ENCODE results near the gene DLL4.
"Not testable (repeated sequence)": the region's sequence is repeated elsewhere in the genome, so short reads cannot be mapped to it uniquely, and the experiment has no call there.

Gene DLL4

GRCh38 chr15:40958146-40958545 lies 29.0 kb downstream of the DLL4 start:
- no peak for DNase-seq (ENCODE audit: low read depth in 2 of 2, low spot score in 1 of 2)

GRCh38 chr15:40958723-40959122 lies 29.6 kb downstream of the DLL4 start:
- DNase-seq (ENCODE audit: low read depth in 2 of 2, low spot score in 1 of 2) = no peak

GRCh38 chr15:40959331-40960141 lies 30.4 kb downstream of the DLL4 start:
- DNase-seq (ENCODE audit: low read depth in 2 of 2, low spot score in 1 of 2) = no peak

- DNase-seq (ENCODE audit: low read depth in 2 of 2, low spot score in 1 of 2) = no peak
Observed at GRCh38 chr15:40960151-40960885, 31.2 kb downstream of the DLL4 start.

- no peak for DNase-seq (ENCODE audit: low read depth in 2 of 2, low spot score in 1 of 2)
Observed at GRCh38 chr15:40960925-40961324, 31.8 kb downstream of the DLL4 start.

GRCh38 chr15:40961740-40962139 lies 32.6 kb downstream of the DLL4 start:
- not testable (repeated sequence) for DNase-seq (ENCODE audit: low read depth in 2 of 2, low spot score in 1 of 2)

- not testable (repeated sequence) for DNase-seq (ENCODE audit: low read depth in 2 of 2, low spot score in 1 of 2)
Observed at GRCh38 chr15:40962317-40962716, 33.2 kb downstream of the DLL4 start.

- DNase-seq (ENCODE audit: low read depth in 2 of 2, low spot score in 1 of 2) = no peak
Observed at GRCh38 chr15:40963201-40963600, 34.1 kb downstream of the DLL4 start.

GRCh38 chr15:40964006-40964405 lies 34.9 kb downstream of the DLL4 start:
- DNase-seq (ENCODE audit: low read depth in 2 of 2, low spot score in 1 of 2) = no peak

- no peak for DNase-seq (ENCODE audit: low read depth in 2 of 2, low spot score in 1 of 2)
Observed at GRCh38 chr15:40964634-40965033, 35.5 kb downstream of the DLL4 start.

GRCh38 chr15:40968290-40969085 lies 39.3 kb downstream of the DLL4 start:
- no peak for DNase-seq (ENCODE audit: low read depth in 2 of 2, low spot score in 1 of 2)

- no peak for DNase-seq (ENCODE audit: low read depth in 2 of 2, low spot score in 1 of 2)
Observed at GRCh38 chr15:40969363-40969762, 40.2 kb downstream of the DLL4 start.

- DNase-seq (ENCODE audit: low read depth in 2 of 2, low spot score in 1 of 2) = no peak
Observed at GRCh38 chr15:40974879-40975278, 45.7 kb downstream of the DLL4 start.

GRCh38 chr15:40976819-40977218 lies 47.7 kb downstream of the DLL4 start:
- DNase-seq (ENCODE audit: low read depth in 2 of 2, low spot score in 1 of 2) = no peak

- no peak for DNase-seq (ENCODE audit: low read depth in 2 of 2, low spot score in 1 of 2)
Observed at GRCh38 chr15:40978141-40978540, 49.0 kb downstream of the DLL4 start.

GRCh38 chr15:40978562-40978961 lies 49.4 kb downstream of the DLL4 start:
- no peak for DNase-seq (ENCODE audit: low read depth in 2 of 2, low spot score in 1 of 2)

- no peak for DNase-seq (ENCODE audit: low read depth in 2 of 2, low spot score in 1 of 2)
Observed at GRCh38 chr15:40981186-40981585, 52.0 kb downstream of the DLL4 start.

GRCh38 chr15:40982855-40983254 lies 53.7 kb downstream of the DLL4 start:
- no peak for DNase-seq (ENCODE audit: low read depth in 2 of 2, low spot score in 1 of 2)

- no peak for DNase-seq (ENCODE audit: low read depth in 2 of 2, low spot score in 1 of 2)
Observed at GRCh38 chr15:40984406-40984805, 55.3 kb downstream of the DLL4 start.

GRCh38 chr15:40984964-40985363 lies 55.8 kb downstream of the DLL4 start:
- DNase-seq (ENCODE audit: low read depth in 2 of 2, low spot score in 1 of 2) = no peak

GRCh38 chr15:40985541-40986330 lies 56.6 kb downstream of the DLL4 start:
- DNase-seq (ENCODE audit: low read depth in 2 of 2, low spot score in 1 of 2) = no peak

Data from stimulated activated CD8-positive, alpha-beta memory T cell treated with anti-CD3 and anti-CD28 coated beads, Interleukin-4, amount 100 ng/mL, for 4 hours (primary cell).